Hepatocyte (in vitro differentiated cells): ENCODE measurements around the gene LRRC71.

Source experiments
- CTCF ChIP-seq: fragments of 200-600 bp; sonication (generic); IDR thresholded peaks from 2 replicates; pipeline ENCODE4 v1.5.1; 2016; ENCODE audit warnings: antibody characterized with exemption, mild to moderate bottlenecking; ENCODE audit not compliant: poor library complexity
- EZH2 ChIP-seq: fragments of 200-600 bp; sonication (generic); IDR thresholded peaks from 2 replicates; pipeline ENCODE4 v1.6.1; 2016; ENCODE audit warnings: antibody characterized with exemption, mild to moderate bottlenecking, borderline replicate concordance
- EZH2phosphoT487 ChIP-seq: fragments of 200-600 bp; sonication (generic); IDR thresholded peaks from one replicate; pipeline ENCODE4 v1.6.1; 2018; ENCODE audit warnings: antibody characterized with exemption, mild to moderate bottlenecking, low read depth, moderate library complexity; ENCODE audit not compliant: unreplicated experiment, severe bottlenecking

DNA sequence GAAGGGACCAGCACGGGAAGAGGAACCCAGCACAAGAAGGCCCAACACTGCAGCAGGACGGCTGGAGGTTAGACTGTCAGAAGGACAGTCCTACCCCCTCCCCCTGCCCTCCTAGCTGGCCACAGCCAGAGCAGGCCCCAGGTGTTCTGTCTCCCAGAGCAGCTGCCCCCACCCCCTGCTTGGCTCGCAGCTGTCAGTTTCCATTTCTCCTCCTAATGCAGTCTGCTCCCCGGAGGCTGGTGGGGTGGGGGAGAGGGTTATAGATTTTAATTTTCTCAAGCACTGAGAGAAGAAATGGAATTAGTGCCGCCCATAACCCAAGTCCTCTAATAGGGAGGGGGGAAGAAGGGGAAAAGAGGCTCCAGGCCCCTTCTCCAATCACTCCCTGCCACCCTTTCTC, 40.0 kb upstream of the LRRC71 start:
- TF ChIP-seq CTCF (no peak), EZH2 (no peak), EZH2phosphoT487 (no peak)
